Myocyte (in vitro differentiated cells): ENCODE results near the gene SPTLC1. TPM values are rescaled to one million over a fixed set of nuclear protein-coding genes. Genes with fewer than 3 reads are reported as not detected.
A peak's percentile ranks its signal among the peaks of the same experiment; 100 is the strongest.
"Not testable (repeated sequence)": the region's sequence is repeated elsewhere in the genome, so short reads cannot be mapped to it uniquely, and the experiment has no call there.

Experiments used
- DNase-seq: peaks from one replicate; pipeline ENCODE4 v3.0.0-alpha.2; 2012; ENCODE audit warnings: low read depth
- polyA plus RNA-seq: library from polyadenylated mRNA; unstranded; fragments of >200 nt; gene quantifications from one replicate; pipeline ENCODE4 v1.2.1, GENCODE V29; 2012; ENCODE audit warnings: missing spikeins
- total RNA-seq: library from RNA; depleted of rRNA; stranded (reverse); fragments of >200 nt; gene quantifications from 2 replicates; pipeline ENCODE4 v1.2.3, GENCODE V29; 2014

The SPTLC1 gene
- 60.3 and 66.4 TPM in 2 replicates for total RNA-seq
- polyA plus RNA-seq, result 41.6 TPM

- peak; percentile 95 for DNase-seq
Measured at GRCh38 chr9:92115071-92115858, at the start of gene SPTLC1. TSS of gene SPTLC1 (minus strand) at chr9:92115413. CDS start at chr9:92115370, 43 bp downstream.

GRCh38 chr9:92164975-92165374 is 49.8 kb upstream of the SPTLC1 start:
- DNase-seq, result no peak

DNA sequence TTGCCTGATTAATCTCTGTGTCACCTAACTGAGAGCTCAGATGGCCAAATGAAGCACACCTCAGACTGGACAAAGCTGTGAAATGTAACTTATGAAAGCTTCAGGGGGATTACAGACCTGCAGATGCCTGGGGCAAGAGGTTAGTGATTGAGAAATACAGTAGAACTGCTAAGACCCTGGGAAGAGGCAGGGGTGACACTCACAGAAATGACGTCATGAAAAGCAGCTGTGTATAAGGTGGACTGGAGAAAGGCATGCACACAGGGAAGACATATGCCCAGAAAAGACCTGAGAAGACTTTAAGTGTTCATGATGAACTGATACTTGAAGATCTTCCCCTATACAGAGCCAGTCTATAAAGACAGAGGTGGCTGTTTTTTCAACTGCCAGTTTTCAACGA is 49.3 kb upstream of the SPTLC1 start:
- DNase-seq, result no peak

GRCh38 chr9:92163276-92163675 is 48.1 kb upstream of the SPTLC1 start:
- DNase-seq, result no peak

DNA sequence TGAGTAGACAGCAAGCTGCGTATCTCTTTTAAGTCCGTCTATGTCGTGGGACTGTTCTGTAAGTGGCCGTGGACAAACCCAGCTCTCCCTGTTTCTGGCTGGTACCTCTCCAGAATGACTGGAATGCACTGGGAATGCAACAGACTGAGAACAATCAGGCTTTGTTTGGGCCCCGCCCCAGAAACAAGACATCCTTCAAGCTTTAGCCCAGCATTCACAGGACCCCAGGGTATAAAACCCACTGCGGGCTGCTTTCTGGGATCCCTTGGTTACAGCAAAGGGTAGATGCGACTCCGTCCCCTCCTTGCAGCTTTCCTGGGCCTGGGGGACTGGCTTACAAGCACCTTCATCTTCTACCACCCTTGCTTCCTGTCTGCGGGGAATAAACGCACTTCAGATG is 45.6 kb upstream of the SPTLC1 start:
- DNase-seq, result no peak

- no peak for DNase-seq
Measured at GRCh38 chr9:92159058-92159457, 43.8 kb upstream of the SPTLC1 start.

DNA sequence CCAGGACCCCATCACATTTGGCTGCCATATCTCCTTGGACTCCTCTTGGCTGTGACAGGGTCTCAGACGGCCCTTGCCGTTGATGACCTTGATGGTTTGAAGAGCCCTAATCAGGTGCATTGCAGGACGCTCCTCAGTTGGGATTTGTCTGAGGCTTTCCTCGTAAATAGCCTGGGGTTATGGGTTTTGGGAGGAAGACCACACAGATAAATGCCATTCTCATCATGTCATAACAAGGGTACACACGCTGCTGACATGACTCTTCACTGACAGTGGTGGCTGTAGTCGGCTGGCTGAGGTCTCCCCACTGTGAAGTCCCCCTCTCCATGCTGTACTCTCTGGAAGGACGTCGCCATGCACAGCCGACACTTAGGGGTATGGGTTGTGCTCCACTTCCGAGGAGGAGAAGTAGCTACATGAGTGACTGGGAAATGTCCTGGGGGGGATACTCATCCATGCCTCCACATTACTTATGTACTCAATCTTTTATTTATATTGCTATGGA is 42.9 kb upstream of the SPTLC1 start:
- no peak for DNase-seq

- DNase-seq, result not testable (repeated sequence)
Measured at GRCh38 chr9:92155736-92156135, 40.5 kb upstream of the SPTLC1 start.

GRCh38 chr9:92155221-92155620 is 40.0 kb upstream of the SPTLC1 start:
- DNase-seq, result no peak

DNA sequence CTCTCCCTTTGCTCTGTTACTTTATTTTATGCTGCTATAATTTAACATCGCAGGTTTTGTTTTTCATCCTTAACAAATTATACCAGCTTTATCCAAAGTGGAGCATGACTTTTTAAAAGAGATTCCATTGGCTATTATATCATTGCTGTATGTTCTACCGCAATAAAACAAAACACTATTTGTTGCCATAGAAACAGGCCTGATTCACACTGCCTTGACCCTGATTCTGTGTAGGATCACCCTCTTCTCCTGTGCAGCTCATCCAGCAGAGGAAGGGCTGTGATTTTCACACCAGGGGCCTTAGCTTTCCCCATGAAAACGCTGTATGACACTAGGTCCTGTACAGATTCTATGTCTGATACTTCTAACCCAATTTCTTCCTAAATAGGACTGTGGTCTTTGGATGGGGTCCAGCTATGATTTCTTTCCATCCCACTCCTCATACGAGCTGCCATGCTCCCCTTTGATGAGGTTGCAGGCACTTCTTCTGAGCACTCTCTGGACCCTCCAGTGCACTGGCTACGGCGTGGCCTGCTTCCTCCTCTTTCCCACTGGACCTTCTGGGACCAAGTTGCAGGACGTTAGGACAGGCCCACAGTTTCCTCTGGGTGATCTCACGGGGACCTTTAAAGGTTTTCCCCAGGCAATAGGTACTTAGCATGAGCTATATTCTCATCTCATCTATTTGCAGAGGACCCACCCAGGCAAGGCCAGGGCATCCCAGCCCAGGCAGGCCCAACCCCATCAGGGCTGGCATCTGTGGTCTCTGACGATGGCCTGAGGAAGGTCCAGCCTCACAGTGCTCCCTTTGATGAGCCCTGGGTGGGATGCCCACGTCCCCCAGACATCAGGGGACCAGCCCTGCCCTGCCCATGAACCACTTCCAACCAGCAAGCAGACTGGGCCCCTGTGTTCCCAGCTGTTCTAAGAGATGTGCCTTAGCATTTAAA is 38.5 kb upstream of the SPTLC1 start:
- peak; percentile 70 for DNase-seq

DNA sequence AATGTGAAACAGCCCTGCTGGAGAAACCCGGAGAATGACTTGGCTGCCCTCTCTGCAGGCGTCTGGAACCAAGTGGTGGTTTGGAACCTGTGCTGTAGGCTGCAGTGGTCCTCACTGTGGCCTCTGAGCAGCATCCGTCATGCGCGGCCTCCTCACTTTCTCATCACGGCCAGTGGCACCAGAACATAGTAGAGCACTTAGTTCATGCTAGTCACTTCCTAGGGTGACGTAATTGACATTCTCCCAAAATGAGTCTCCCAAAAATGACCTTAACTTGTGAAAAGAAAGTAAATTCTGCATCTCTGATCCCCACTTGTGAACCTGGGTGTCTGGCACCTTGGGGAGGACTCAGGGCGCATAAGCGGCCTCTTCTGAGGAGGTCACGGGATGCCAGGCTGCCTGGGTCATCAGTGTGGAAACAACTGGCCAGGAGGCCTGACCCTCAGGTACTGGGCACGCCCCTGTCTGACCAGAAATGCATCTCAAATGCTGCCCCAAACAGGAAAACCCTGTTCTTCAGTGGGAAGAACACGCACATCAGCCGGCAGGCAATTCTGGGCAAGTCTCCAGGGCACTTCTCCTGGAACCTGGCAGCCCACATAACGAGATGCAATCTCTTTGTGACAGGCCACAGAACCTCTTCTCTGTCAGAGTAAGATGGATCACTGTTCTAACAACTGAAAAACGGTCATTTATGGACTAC is 36.6 kb upstream of the SPTLC1 start:
- DNase-seq, result peak; percentile 96

GRCh38 chr9:92150501-92151470 is 35.6 kb upstream of the SPTLC1 start:
- peak; percentile 75 for DNase-seq

- no peak for DNase-seq
Measured at GRCh38 chr9:92147852-92148180, 32.6 kb upstream of the SPTLC1 start.

DNA sequence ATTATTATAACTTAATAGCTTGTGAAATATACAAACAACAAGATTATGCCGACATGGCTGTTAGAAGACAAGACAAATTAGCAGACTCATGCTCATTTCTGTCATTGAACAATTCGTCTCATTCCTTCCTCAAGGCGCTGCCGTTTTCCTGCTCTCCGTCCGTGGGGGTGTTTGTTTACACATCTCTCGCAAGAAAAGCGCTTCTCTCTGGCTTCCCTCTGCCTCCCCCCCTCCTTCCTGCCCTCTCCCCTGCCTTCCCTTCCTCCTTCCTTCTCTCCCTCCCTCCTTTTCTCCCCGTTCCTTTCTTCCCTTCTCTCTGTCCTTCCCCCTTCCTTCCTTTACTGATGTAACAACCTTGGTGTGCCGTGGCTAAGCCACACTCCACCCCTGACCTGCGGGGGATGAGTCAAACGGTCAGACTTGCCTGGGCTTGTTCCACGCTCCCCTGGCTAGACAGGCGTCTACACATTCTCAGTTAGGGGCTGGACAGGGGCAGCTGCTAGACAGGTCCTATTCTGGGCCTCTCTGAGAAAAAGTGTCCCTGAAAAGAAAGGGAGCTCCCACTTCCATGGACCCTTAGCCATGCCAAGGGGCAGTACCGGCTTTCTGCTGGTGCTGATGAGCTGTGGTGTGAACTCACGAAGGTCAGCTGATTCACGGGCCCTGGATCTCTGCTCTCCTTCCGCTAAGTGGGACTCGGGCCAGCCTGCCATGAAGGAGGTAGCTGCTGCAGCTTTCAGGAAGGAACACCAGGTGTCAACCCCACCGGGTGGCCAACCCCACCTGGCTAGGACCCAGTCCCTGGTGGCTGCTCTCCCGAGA is 32.0 kb upstream of the SPTLC1 start:
- peak; percentile 99 for DNase-seq

DNA sequence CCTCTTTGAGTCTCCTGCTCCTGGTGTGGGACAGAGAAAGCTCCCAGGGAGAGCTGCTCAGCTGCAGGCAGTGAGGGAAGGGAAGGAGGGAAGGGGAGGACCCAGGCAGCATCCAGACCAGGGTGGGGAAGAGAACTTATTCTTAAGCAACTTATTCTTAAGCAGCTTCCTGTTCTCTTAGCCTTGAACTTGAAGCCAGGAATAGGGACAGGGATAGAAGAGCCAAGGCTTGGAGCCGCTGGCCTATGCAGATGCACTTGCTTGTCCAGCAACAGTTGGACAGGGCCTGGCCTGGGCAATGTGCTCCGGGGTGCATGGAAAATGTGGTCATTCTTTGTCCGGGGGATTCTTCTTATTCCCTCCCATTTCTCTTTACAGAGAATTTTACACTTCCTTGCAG is 31.4 kb upstream of the SPTLC1 start:
- peak; percentile 77 for DNase-seq

- DNase-seq, result not testable (repeated sequence)
Measured at GRCh38 chr9:92145784-92146183, 30.6 kb upstream of the SPTLC1 start.

DNA sequence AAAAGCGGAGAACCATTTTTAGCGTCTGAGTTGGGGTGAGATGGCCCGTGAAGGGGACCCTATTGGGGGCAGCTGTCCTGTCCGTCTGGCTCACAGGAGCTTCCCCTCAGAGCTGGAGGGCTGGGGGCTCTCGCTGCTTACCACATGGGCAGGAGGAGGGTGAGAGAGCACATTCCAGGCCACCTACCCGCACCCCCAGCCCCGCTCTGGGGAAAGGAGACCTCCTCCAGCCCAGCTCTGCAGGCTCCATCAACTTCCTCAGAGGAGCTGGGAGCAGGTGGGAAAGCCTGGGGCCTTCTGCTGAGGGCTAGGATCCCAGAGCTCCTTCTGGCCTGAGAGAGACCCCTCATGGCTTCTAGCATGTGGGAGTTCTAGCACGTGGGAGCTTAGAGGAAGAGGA is 27.1 kb upstream of the SPTLC1 start:
- peak; percentile 37 for DNase-seq

DNA sequence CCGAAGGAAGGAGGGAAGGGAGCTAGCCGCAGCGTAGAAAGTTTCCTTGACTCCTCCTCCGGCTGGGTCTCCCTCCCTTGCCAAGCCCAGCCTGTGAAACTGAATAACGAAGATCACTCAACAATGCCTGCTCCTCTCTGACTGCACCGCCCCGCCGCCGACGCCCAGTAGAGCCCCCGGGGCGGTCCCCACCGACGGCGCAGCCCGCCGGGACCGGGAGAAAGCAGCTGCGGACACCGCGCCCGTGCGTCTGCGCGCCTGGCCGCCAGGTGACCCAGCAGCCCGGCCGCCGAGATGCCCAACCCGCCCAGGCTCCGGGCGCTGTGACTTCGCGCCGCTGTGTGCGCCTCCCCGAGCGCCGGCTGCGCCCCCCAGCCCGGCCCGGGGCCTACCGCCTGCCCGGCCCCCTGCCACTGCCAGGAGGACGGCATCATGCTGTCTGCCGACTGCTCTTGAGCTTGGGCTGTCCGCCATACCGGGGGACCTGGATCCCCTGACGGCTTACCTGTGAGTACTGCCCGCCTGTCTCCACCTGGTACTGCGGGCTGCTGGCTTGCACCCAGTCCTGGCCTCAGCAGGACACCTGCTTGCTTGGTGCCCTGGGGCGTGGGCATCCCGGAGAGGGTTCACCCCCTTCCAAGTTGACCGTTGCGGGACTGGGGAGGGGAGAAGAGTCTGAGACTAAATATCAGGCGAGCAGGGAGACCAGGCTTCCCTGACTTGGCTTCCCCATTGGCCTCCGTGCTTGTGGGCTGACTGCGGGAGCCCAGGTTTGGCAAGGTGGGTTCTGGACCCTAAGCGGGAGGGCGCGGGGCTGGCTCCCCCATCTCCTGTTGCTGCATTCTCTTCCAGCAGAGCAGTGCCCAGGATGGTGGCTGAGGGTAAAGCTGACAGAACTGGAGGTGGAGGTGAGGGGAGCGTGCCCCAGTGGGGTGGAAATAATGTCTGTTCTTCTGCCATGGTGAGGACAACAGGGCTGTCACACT is 26.2 kb upstream of the SPTLC1 start:
- DNase-seq, result peak; percentile 71
